GM21390 (cell line): ENCODE measurements around the gene ENO1.

ENCODE experiments used
- ATAC-seq: cut with Tn5 transposase; IDR thresholded peaks from one replicate; pipeline ENCODE4 v1.9.1; 2021; ENCODE audit not compliant: unreplicated experiment

ENO1 gene

GRCh38 chr1:8814865-8815264, 63.6 kb downstream of the ENO1 start:
- no peak for ATAC-seq

DNA sequence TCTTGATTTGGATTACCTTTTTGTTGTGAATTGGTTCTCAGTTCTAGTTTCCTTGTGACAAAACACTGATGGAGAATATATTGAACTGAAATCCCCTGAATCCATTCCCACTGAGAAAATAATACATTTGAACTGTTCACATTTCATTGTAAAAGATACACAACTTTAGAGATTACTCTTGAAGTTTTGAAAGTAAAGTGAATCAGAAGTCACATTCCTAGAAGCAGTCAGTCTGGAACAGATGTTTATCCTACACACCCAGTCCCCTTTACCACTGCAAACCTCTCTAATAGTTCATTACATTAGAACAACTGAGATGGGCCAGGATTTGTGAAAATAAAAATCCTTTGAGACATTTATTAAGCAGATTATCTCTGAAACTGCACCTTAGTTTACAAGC, 64.5 kb downstream of the ENO1 start:
- no peak for ATAC-seq

DNA sequence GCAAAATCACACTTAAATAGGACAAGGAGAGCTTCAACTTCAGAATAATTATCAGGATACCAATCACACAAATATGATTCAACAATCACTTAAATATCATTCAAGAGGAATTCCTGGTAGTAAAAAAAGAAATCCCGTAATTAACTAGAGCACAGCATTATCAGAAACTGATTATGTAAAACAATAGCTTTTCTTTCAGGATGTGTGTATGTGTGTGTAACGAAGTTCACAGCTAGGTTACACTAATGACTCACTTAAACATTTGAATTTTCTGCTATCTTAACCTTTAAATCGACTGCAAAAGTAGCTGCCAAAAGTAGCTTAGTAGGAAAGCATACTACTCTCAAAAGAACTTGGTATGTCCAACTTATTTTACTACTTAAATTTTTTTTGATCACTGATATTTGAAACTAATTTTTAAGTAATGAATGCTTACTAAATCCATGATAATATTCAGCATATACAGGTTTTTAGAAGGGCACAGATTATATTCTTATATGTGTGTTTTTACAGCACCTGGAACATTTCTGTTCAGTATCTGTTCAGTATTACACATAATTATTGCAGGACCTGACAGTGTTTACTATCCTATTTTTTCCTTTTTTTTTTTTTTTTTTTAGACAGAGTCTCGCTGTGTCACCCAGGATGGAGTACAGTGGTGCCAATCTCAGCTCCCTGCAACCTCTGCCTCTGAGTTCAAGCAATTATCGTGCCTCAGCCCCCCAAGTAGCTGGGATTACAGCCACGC, 65.3 kb downstream of the ENO1 start:
- ATAC-seq: no peak

- ATAC-seq: no peak
Measured at GRCh38 chr1:8812081-8812480, 66.4 kb downstream of the ENO1 start.
